ENCODE data around the gene HPN. TPM values are rescaled to one million over a fixed set of nuclear protein-coding genes. Genes with fewer than 3 reads are reported as not detected.

HPN gene
- total and polyA plus RNA-seq, 2 of the 13 experiments (the other 11 are each of a cell fraction or from before 2014, with no cell fraction given), result 46.7 to 261 TPM

GRCh38 chr19:35030257-35031071 lies 11.1 kb upstream of the HPN start, which contains the start of gene SCN1B (continued):
- TF ChIP-seq PATZ1 (CRISPR knock-in tag; IDR thresholded peaks at IDR 0.05) (peak; percentile 8; the same call in 1 of the 2 replicates), CSRNP1 (CRISPR knock-in tag; IDR thresholded peaks at IDR 0.05) (no peak), RNF2 (conservative IDR thresholded peaks at IDR 0.05; ENCODE audit: low read depth) (no peak), ATF5 (CRISPR knock-in tag; IDR thresholded peaks at IDR 0.05; ENCODE audit: low read depth) (no peak), NR2F2 (IDR thresholded peaks at IDR 0.05; ENCODE audit: borderline replicate concordance, low read depth) (no peak), ZFP90 (CRISPR knock-in tag; IDR thresholded peaks at IDR 0.05; ENCODE audit: borderline replicate concordance) (no peak), PRDM4 (CRISPR knock-in tag; IDR thresholded peaks at IDR 0.05; ENCODE audit: borderline replicate concordance) (no peak), ZNF263 (CRISPR knock-in tag; IDR thresholded peaks at IDR 0.05) (no peak), CBX2 (IDR thresholded peaks at IDR 0.05; ENCODE audit: low read depth, low read length) (no peak), CBX2 (CRISPR knock-in tag; IDR thresholded peaks at IDR 0.05; ENCODE audit: low read depth) (no peak), ZGPAT (CRISPR knock-in tag; IDR thresholded peaks at IDR 0.05) (0 out of 2 replicates have a peak, but pooled peaks have one; percentile 1), ZNF841 (CRISPR knock-in tag; IDR thresholded peaks at IDR 0.05; ENCODE audit: borderline replicate concordance) (no peak), NPAS2 (CRISPR knock-in tag; IDR thresholded peaks at IDR 0.05; ENCODE audit: borderline replicate concordance) (no peak), ZFY (CRISPR knock-in tag; IDR thresholded peaks at IDR 0.05) (peak; percentile 27; the same call in 1 of the 2 replicates), ZNF660 (CRISPR knock-in tag; IDR thresholded peaks at IDR 0.05; ENCODE audit: borderline replicate concordance, low read depth) (no peak), CHCHD3 (CRISPR knock-in tag; IDR thresholded peaks at IDR 0.05) (no peak), ZKSCAN5 (CRISPR knock-in tag; IDR thresholded peaks at IDR 0.05) (no peak), ZNF543 (CRISPR knock-in tag; IDR thresholded peaks at IDR 0.05) (no peak), MYPOP (CRISPR knock-in tag; IDR thresholded peaks at IDR 0.05) (0 out of 2 replicates have a peak, but pooled peaks have one; percentile 31), SNAPC2 (CRISPR knock-in tag; IDR thresholded peaks at IDR 0.05) (no peak)
